PC-9 (cell line): ENCODE data around the gene ZNF362. TPM values are rescaled to one million over a fixed set of nuclear protein-coding genes. Genes with fewer than 3 reads are reported as not detected.

Experiments used
- BruUV-seq: library from RNA; stranded (reverse); fragments of 400-500 nt; replicated peaks from 2 replicates; lab custom pipeline; 2021; lab: Mats Ljungman, UMichigan
- CTCF ChIA-PET: fragments of 300-600 bp; sonication (Branson Sonifier 250); formaldehyde crosslinking; loops from one replicate; lab custom pipeline; 2022; ENCODE audit warnings: antibody characterized with exemption; lab: Charles Lee
- POLR2A ChIA-PET: fragments of 300-600 bp; sonication (Branson Sonifier 250); formaldehyde crosslinking; loops from one replicate; lab custom pipeline; 2022; ENCODE audit warnings: antibody characterized with exemption; ENCODE audit not compliant: unreplicated experiment; lab: Charles Lee
- DNase-seq, 2 experiments: peaks; one replicate each; pipeline versions ENCODE4 v3.0.0 to v3.0.0-alpha.2; 2015 to 2022; ENCODE audit warnings: mixed read lengths in 1 of 2
- H2AFZ ChIP-seq: fragments of 200-600 bp; sonication (generic); 2 replicates; pipeline ENCODE4 v1.8.1; 2017; ENCODE audit warnings: antibody characterized with exemption
- H3F3A ChIP-seq: fragments of 200-600 bp; sonication (generic); 2 replicates; pipeline ENCODE4 v1.8.1; 2017; ENCODE audit warnings: antibody characterized with exemption, mild to moderate bottlenecking, low read depth; ENCODE audit not compliant: insufficient read depth
- H3K27ac ChIP-seq: fragments of 200-600 bp; sonication (generic); 2 replicates; pipeline ENCODE4 v1.6.1; 2016; ENCODE audit warnings: mixed run types
- H3K27me3 ChIP-seq: fragments of 200-600 bp; sonication (generic); 2 replicates; pipeline ENCODE4 v1.6.1; 2016; ENCODE audit warnings: low read depth, mixed run types; ENCODE audit not compliant: insufficient read depth
- H3K36me3 ChIP-seq: fragments of 200-600 bp; sonication (generic); 2 replicates; pipeline ENCODE4 v1.6.1; 2016; ENCODE audit warnings: low read depth, mixed run types
- H3K4me1 ChIP-seq: fragments of 200-600 bp; sonication (generic); replicated peaks from 2 replicates; pipeline ENCODE4 v1.6.1; 2016; ENCODE audit warnings: mixed run types; ENCODE audit not compliant: insufficient read depth
- H3K4me2 ChIP-seq: fragments of 200-600 bp; sonication (generic); 2 replicates; pipeline ENCODE4 v1.6.1; 2017; ENCODE audit warnings: mixed run types
- H3K4me3 ChIP-seq: fragments of 200-600 bp; sonication (generic); 2 replicates; pipeline ENCODE4 v1.6.1; 2016; ENCODE audit warnings: mixed run types
- H3K79me2 ChIP-seq: fragments of 200-600 bp; sonication (generic); 2 replicates; pipeline ENCODE4 v1.6.1; 2017; ENCODE audit warnings: low read depth, mixed run types
- H3K9me2 ChIP-seq: fragments of 200-600 bp; sonication (generic); 2 replicates; pipeline ENCODE4 v1.8.1; 2017; ENCODE audit warnings: mild to moderate bottlenecking; ENCODE audit not compliant: insufficient read depth
- H3K9me3 ChIP-seq: fragments of 200-600 bp; sonication (generic); 2 replicates; pipeline ENCODE4 v1.8.1; 2016; ENCODE audit warnings: low read depth; ENCODE audit not compliant: insufficient read depth
- H4K20me1 ChIP-seq: fragments of 200-600 bp; sonication (generic); 2 replicates; pipeline ENCODE4 v1.8.1; 2017; ENCODE audit not compliant: insufficient read depth
- EZH2 ChIP-seq: fragments of 200-600 bp; sonication (generic); IDR thresholded peaks from 2 replicates; pipeline ENCODE4 v1.8.0; 2017; ENCODE audit warnings: antibody characterized with exemption, low read depth
- intact Hi-C: fragments of 100-400 bp; cut with micrococcal nuclease; formaldehyde crosslinking; loops from one replicate; pipeline ENCODE4 v1.10.0; 2022; ENCODE audit not compliant: unreplicated experiment
- total RNA-seq: library from RNA; stranded (reverse); gene quantifications from 2 replicates; pipeline ENCODE4 v1.2.3, GENCODE V29; 2021
- TF ChIP-seq, protein P1 (sequence below): fragments of 200-600 bp; sonication (generic); conservative IDR thresholded peaks from 2 replicates; pipeline ENCODE4 v1.6.1; 2017; ENCODE audit warnings: mixed run types, antibody characterized with exemption, mild to moderate bottlenecking, moderate library complexity

ZNF362 gene
- total RNA-seq, 1 experiment from 2014 or later = 33.1 TPM

DNA sequence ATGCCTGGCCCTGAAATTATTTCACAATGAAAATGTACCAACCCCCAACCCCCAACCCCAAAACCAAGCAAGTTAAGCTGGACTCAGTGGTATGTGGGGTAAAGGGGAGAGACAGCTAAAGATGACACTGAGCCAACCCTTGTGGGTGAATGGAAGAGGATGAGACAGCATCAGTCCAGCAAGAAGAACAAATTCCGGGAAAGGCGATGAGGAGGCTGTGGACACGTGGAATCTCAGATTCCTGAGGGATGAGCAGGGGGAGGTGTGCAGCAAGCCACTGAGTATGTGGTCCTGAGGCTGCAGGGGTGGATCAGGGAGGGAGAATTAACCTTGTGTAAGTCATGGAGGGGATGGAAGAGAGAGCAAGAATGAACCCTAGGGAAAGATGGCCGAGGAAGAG is 14.4 kb upstream of the ZNF362 start:
- Histone ChIP-seq H3K4me2 (no peak overlapping the region), H3K79me2 (no peaks in the 10 kb centered on the region), H3K27ac (no peak overlapping the region), H4K20me1 (no peaks in the 10 kb centered on the region), H3K9me3 (no peaks in the 10 kb centered on the region), H3K4me3 (no peak overlapping the region), H3K4me1 (peaks cover 31% of the 10 kb centered on the region), H2AFZ (no peak overlapping the region), H3F3A (peaks cover 22% of the 10 kb centered on the region), H3K27me3 (no peaks in the 10 kb centered on the region), H3K9me2 (no peaks in the 10 kb centered on the region), H3K36me3 (no peaks in the 10 kb centered on the region)
- TF ChIP-seq, protein P1, sequence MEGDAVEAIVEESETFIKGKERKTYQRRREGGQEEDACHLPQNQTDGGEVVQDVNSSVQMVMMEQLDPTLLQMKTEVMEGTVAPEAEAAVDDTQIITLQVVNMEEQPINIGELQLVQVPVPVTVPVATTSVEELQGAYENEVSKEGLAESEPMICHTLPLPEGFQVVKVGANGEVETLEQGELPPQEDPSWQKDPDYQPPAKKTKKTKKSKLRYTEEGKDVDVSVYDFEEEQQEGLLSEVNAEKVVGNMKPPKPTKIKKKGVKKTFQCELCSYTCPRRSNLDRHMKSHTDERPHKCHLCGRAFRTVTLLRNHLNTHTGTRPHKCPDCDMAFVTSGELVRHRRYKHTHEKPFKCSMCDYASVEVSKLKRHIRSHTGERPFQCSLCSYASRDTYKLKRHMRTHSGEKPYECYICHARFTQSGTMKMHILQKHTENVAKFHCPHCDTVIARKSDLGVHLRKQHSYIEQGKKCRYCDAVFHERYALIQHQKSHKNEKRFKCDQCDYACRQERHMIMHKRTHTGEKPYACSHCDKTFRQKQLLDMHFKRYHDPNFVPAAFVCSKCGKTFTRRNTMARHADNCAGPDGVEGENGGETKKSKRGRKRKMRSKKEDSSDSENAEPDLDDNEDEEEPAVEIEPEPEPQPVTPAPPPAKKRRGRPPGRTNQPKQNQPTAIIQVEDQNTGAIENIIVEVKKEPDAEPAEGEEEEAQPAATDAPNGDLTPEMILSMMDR = no peak
- TF ChIP-seq EZH2 = no peak
- POLR2A ChIA-PET = no interaction called here
- no TSS peak for BruUV-seq
- DNase-seq = no peak
- intact Hi-C loops = no loop called here
- CTCF ChIA-PET = no interaction called here

DNA sequence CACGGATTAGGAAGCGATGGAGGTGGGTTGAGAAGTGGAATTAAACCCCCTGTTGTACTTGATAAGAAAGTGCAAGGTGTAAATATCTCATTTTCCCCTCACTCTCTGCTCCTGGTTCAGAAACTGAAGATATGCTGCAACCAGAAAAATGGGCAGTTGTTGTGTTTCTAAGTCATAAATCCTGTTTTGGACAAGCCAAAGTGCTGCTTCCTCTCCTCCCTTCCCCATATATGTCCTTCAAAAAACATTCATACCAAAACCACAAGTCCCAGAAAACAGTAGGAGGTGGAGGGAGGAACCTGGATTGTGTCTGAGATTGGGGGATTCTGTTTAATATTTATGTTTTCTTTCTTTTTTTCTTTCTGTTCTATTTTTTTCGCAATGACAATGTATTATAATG is 13.6 kb upstream of the ZNF362 start:
- H3K4me3 ChIP-seq = no peak overlapping the region
- H3K79me2 ChIP-seq = no peaks in the 10 kb centered on the region
- peaks cover 31% of the 10 kb centered on the region for H3K4me1 ChIP-seq
- ChIA-PET CTCF (no interaction called here), POLR2A (no interaction called here)
- no peaks in the 10 kb centered on the region for H3K36me3 ChIP-seq
- H3K9me3 ChIP-seq = no peaks in the 10 kb centered on the region
- no peak for DNase-seq
- H3K9me2 ChIP-seq = no peaks in the 10 kb centered on the region
- H4K20me1 ChIP-seq = no peaks in the 10 kb centered on the region
- no peak overlapping the region for H3K27ac ChIP-seq
- H2AFZ ChIP-seq = no peak overlapping the region
- no peak for TF ChIP-seq EZH2
- TF ChIP-seq, protein P1 = no peak
- peaks cover 22% of the 10 kb centered on the region for H3F3A ChIP-seq
- no peaks in the 10 kb centered on the region for H3K27me3 ChIP-seq
- intact Hi-C loops = no loop called here
- no TSS peak for BruUV-seq
- no peak overlapping the region for H3K4me2 ChIP-seq

DNA sequence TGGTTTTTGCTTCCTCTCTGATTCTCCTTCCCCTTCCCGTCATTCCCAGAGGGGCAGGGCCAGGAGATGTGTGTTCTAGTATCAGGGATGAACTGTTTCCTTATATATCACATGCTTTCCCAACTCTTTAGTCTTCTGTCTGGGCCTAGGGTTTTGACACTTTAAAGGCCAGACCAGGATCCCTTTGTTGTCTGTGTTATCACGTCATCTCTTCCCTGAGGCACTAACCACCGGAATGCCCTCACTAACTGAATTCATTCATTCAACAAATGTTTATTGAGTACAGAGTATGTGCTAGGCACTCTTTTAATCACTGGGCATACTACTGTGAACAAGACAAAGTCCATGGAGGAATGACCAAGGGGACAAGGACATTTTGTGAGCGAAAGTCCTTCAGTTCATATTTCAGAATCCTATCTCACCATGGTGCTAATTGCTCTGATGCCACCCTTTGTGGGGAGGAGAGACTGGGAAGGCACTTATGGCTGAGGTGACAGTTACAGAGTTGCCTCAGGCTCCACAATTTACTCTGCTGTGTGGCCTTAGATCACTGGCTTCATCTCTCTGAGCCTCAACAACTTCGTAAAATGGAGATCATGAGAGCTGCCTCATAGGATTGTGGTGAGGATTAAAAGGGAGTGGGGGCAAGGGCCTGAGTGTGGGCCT is 12.0 kb upstream of the ZNF362 start:
- TF ChIP-seq EZH2 = no peak
- TF ChIP-seq, protein P1 = no peak
- no peaks in the 10 kb centered on the region for H3K9me3 ChIP-seq
- peaks cover 31% of the 10 kb centered on the region for H3K4me1 ChIP-seq
- H3K27me3 ChIP-seq = no peaks in the 10 kb centered on the region
- H2AFZ ChIP-seq = no peak overlapping the region
- H3K79me2 ChIP-seq = no peaks in the 10 kb centered on the region
- no peaks in the 10 kb centered on the region for H3K9me2 ChIP-seq
- H3K27ac ChIP-seq = peak overlapping the region; percentile 62
- ChIA-PET CTCF (no interaction called here), POLR2A (interaction anchor here (0.6 kb wide), 1 partner anchor 11 kb away, joined by 4 read pairs; no protein-coding TSS in a partner anchor)
- no peaks in the 10 kb centered on the region for H3K36me3 ChIP-seq
- peak overlapping the region; percentile 44 for H3K4me2 ChIP-seq
- intact Hi-C loops = loop anchor here (1.0 kb wide), 2 partner anchors 11 to 23 kb away; no protein-coding TSS in a partner anchor
- no peak overlapping the region for H3K4me3 ChIP-seq
- no peaks in the 10 kb centered on the region for H4K20me1 ChIP-seq
- peak; percentile 57 to 90 for DNase-seq
- BruUV-seq = no TSS peak
- H3F3A ChIP-seq = peaks cover 22% of the 10 kb centered on the region
